GM19438 (cell line): Measurements from ENCODE around the gene DLGAP1.
"Not testable (repeated sequence)": the region's sequence is repeated elsewhere in the genome, so short reads cannot be mapped to it uniquely, and the experiment has no call there.

Source experiments
- ATAC-seq: cut with Tn5 transposase; IDR thresholded peaks from one replicate; pipeline ENCODE4 v1.9.1; 2021; ENCODE audit warnings: low read depth; ENCODE audit not compliant: unreplicated experiment

The DLGAP1 gene

GRCh38 chr18:4102901-4103300 lies 352.2 kb downstream of the DLGAP1 start:
- ATAC-seq, result no peak

- no peak for ATAC-seq
Observed at GRCh38 chr18:4101009-4101408, 354.1 kb downstream of the DLGAP1 start.

- no peak for ATAC-seq
Observed at GRCh38 chr18:4096486-4096885, 358.6 kb downstream of the DLGAP1 start.

GRCh38 chr18:4093676-4094075 lies 361.4 kb downstream of the DLGAP1 start:
- no peak for ATAC-seq

- ATAC-seq, result no peak
Observed at GRCh38 chr18:4084382-4084900, 370.7 kb downstream of the DLGAP1 start.

- no peak for ATAC-seq
Observed at GRCh38 chr18:4078246-4078645, 376.9 kb downstream of the DLGAP1 start.

GRCh38 chr18:4077721-4078120 lies 377.4 kb downstream of the DLGAP1 start:
- no peak for ATAC-seq

- no peak for ATAC-seq
Observed at GRCh38 chr18:4077204-4077603, 377.9 kb downstream of the DLGAP1 start.

GRCh38 chr18:4074647-4075046 lies 380.5 kb downstream of the DLGAP1 start:
- no peak for ATAC-seq

GRCh38 chr18:4069183-4069582 lies 385.9 kb downstream of the DLGAP1 start:
- no peak for ATAC-seq

- ATAC-seq, result no peak
Observed at GRCh38 chr18:4068552-4069158, 386.5 kb downstream of the DLGAP1 start.

- no peak for ATAC-seq
Observed at GRCh38 chr18:4063545-4063944, 391.6 kb downstream of the DLGAP1 start.

GRCh38 chr18:4060427-4061281 lies 394.5 kb downstream of the DLGAP1 start:
- ATAC-seq, result no peak

GRCh38 chr18:4058179-4058578 lies 396.9 kb downstream of the DLGAP1 start:
- no peak for ATAC-seq

- ATAC-seq, result no peak
Observed at GRCh38 chr18:4040391-4041092, 414.6 kb downstream of the DLGAP1 start.

GRCh38 chr18:4035521-4035920 lies 419.6 kb downstream of the DLGAP1 start:
- no peak for ATAC-seq

- ATAC-seq, result not testable (repeated sequence)
Observed at GRCh38 chr18:4034815-4035214, 420.3 kb downstream of the DLGAP1 start.

GRCh38 chr18:4026542-4026941 lies 428.6 kb downstream of the DLGAP1 start:
- ATAC-seq, result no peak

GRCh38 chr18:4024702-4025101 lies 430.4 kb downstream of the DLGAP1 start:
- ATAC-seq, result no peak

GRCh38 chr18:4022749-4023148 lies 432.4 kb downstream of the DLGAP1 start:
- not testable (repeated sequence) for ATAC-seq

- ATAC-seq, result no peak
Observed at GRCh38 chr18:4020026-4020425, 435.1 kb downstream of the DLGAP1 start.
